K562 (cell line): ENCODE data around the gene PARP15. TPM values are rescaled to one million over a fixed set of nuclear protein-coding genes. Genes with fewer than 3 reads are reported as not detected.

Experiments
- ATAC-seq: fragments of 200-7000 bp; cut with Tn5 transposase; 3 replicates; pipeline ENCODE4 v1.9.1; 2020; ENCODE audit warnings: moderate library complexity
- BruUV-seq: library from RNA; stranded (reverse); fragments of 400-500 nt; replicated peaks from 2 replicates; lab custom pipeline; 2021; lab: Mats Ljungman, UMichigan
- CTCF ChIA-PET: fragments of 300-600 bp; formaldehyde crosslinking; extraction: SDS; loops from one replicate; lab custom pipeline; 2021; ENCODE audit warnings: low intra/inter-chr PET ratio; lab: Yijun Ruan, JAX
- POLR2A ChIA-PET: fragments of 300-600, 350-650 bp; sonication (Branson Sonifier 250); formaldehyde crosslinking; extraction: SDS; loops from one replicate; lab custom pipeline; 2021; ENCODE audit warnings: antibody characterized with exemption, inconsistent platforms; lab: Yijun Ruan, JAX
- DNase-seq, 4 experiments: peaks; one replicate each; pipeline versions ENCODE4 v3.0.0 to v3.0.0-alpha.2; 2011 to 2018; ENCODE audit warnings: low spot score in 3 of 4, mixed read lengths in 3 of 4; ENCODE audit errors: extremely low read depth in 1 of 4
- FAIRE-seq: peaks from 2 replicates; lab custom pipeline; 2011; peaks lifted over from hg19 to GRCh38; lab: Jason Lieb, UNC
- H2AFZ ChIP-seq: 2 replicates; pipeline ENCODE4 v1.6.0; 2011; ENCODE audit warnings: low read depth, low read length, control low read depth, inconsistent platforms
- H3K27ac ChIP-seq: fragments of 200-600 bp; 3 replicates; pipeline ENCODE4 v1.8.0; 2011; ENCODE audit warnings: low read depth, mild to moderate bottlenecking, control low read depth, inconsistent platforms, low read length, moderate library complexity, mixed read lengths; ENCODE audit errors: extremely low read depth
- H3K27me3 ChIP-seq, 2 experiments: fragments of 300-600 bp in 1 of 2; 2 replicates in 1 of 2; 3 replicates in 1 of 2; pipeline versions ENCODE4 v1.6.0 to v1.8.0; 2011; ENCODE audit warnings: inconsistent platforms in 2 of 2, low read length in 2 of 2, mild to moderate bottlenecking in 1 of 2, mixed read lengths in 1 of 2, moderate library complexity in 1 of 2; ENCODE audit not compliant: control insufficient read depth in 2 of 2, insufficient read depth in 2 of 2
- H3K36me3 ChIP-seq: fragments of 300-600 bp; 3 replicates; pipeline ENCODE4 v1.8.0; 2011; ENCODE audit warnings: mild to moderate bottlenecking, low read length, inconsistent platforms; ENCODE audit not compliant: control insufficient read depth, insufficient read depth
- H3K4me1 ChIP-seq, 2 experiments: fragments of 200-600 bp in 1 of 2; replicated peaks in 1 of 2; 2 replicates in 1 of 2; 3 replicates in 1 of 2; pipeline versions ENCODE4 v1.5.1 to v1.8.0; 2011; ENCODE audit warnings: inconsistent platforms in 2 of 2, low read length in 2 of 2, mild to moderate bottlenecking in 1 of 2, mixed read lengths in 1 of 2, moderate library complexity in 1 of 2; ENCODE audit not compliant: control insufficient read depth in 2 of 2, insufficient read depth in 2 of 2
- H3K4me2 ChIP-seq: 2 replicates; pipeline ENCODE4 v1.6.1; 2011; ENCODE audit warnings: low read length, control low read depth, inconsistent platforms, mixed read lengths; ENCODE audit not compliant: insufficient read depth
- H3K4me3 ChIP-seq: fragments of 200-600 bp; sonication (generic), shearing (Covaris generic); 2 replicates; pipeline ENCODE4 v1.5.1; 2016; ENCODE audit warnings: control low read depth, inconsistent platforms
- H3K79me2 ChIP-seq: fragments of 200-600 bp; 3 replicates; pipeline ENCODE4 v1.8.0; 2011; ENCODE audit warnings: low read length, inconsistent platforms; ENCODE audit not compliant: control insufficient read depth, insufficient read depth
- H3K9ac ChIP-seq, 2 experiments: 2 replicates each; pipeline versions ENCODE4 v1.6.0 to v1.6.1; 2011; ENCODE audit warnings: low read depth in 2 of 2, low read length in 2 of 2, control low read depth in 1 of 2, inconsistent platforms in 1 of 2, mild to moderate bottlenecking in 1 of 2, mixed read lengths in 1 of 2; ENCODE audit not compliant: insufficient read depth in 1 of 2
- H3K9me1 ChIP-seq: one replicate; pipeline ENCODE4 v1.6.0; 2011; ENCODE audit warnings: inconsistent platforms, mild to moderate bottlenecking, low read length, moderate library complexity; ENCODE audit not compliant: control insufficient read depth, insufficient read depth
- H3K9me3 ChIP-seq: replicated peaks from 2 replicates; pipeline ENCODE4 v1.5.1; 2011; ENCODE audit warnings: low read depth, low read length, inconsistent platforms; ENCODE audit not compliant: control insufficient read depth, insufficient read depth
- H4K20me1 ChIP-seq: replicated peaks from 2 replicates; pipeline ENCODE4 v1.6.1; 2011; ENCODE audit warnings: low read length, inconsistent platforms, mixed read lengths; ENCODE audit not compliant: control insufficient read depth, insufficient read depth
- C11orf30 ChIP-seq: fragments of 450-650 bp; IDR thresholded peaks from 2 replicates; pipeline ENCODE4 v1.6.1; 2016; ENCODE audit warnings: low read depth, mild to moderate bottlenecking
- CBFB ChIP-seq: sonication (generic); formaldehyde crosslinking; IDR thresholded peaks from 2 replicates; pipeline ENCODE4 v1.4.0; 2020; ENCODE audit warnings: mild to moderate bottlenecking, missing genetic modification reagents
- E2F6 ChIP-seq, 2 experiments: IDR thresholded peaks; 2 replicates each; pipeline ENCODE4 v1.6.1; 2011; ENCODE audit warnings: borderline replicate concordance in 1 of 2, control low read depth in 1 of 2, low read depth in 1 of 2, low read length in 1 of 2, mild to moderate bottlenecking in 1 of 2, mixed read lengths in 1 of 2, moderate library complexity in 1 of 2; ENCODE audit not compliant: insufficient read depth in 1 of 2, insufficient read length in 1 of 2, poor library complexity in 1 of 2, severe bottlenecking in 1 of 2; ENCODE audit errors: extremely low read depth in 1 of 2
- NBN ChIP-seq: fragments of 450-650 bp; IDR thresholded peaks from 2 replicates; pipeline ENCODE4 v1.6.1; 2016; ENCODE audit warnings: low read depth, mild to moderate bottlenecking
- NONO ChIP-seq, 2 experiments: fragments of 200-400 bp in 1 of 2; fragments of 450-650 bp in 1 of 2; formaldehyde crosslinking in 1 of 2; IDR thresholded peaks; 2 replicates each; pipeline ENCODE4 v1.6.1; 2017; ENCODE audit warnings: low read depth in 2 of 2, mild to moderate bottlenecking in 2 of 2, moderate library complexity in 2 of 2, low read length in 1 of 2
- ZNF23 ChIP-seq: fragments of 250-450 bp; sonication (Bioruptor Pico); IDR thresholded peaks from 2 replicates; pipeline ENCODE4 v1.4.0; 2020; ENCODE audit warnings: mild to moderate bottlenecking
- ZNF507 ChIP-seq: conservative IDR thresholded peaks from 2 replicates; pipeline ENCODE4 v1.6.1; 2017; ENCODE audit warnings: missing genetic modification characterization, missing compliant biosample characterization
- WGBS: fragments of 100-300 bp; shearing (Covaris generic); methylation state at CpG from one replicate; pipeline ENCODE4 v1.1.6; 2016; ENCODE audit warnings: low coverage, mixed read lengths; ENCODE audit not compliant: insufficient coverage; ENCODE audit errors: missing lambda C conversion rate; 5-methylcytosine and 5-hydroxymethylcytosine counted together
- in situ Hi-C: fragments of 300-500 bp; cut with MboI; formaldehyde crosslinking; loops from 4 replicates; pipeline ENCODE4 v1.15.0; 2018; ENCODE audit warnings: inconsistent platforms, mixed read lengths
- intact Hi-C: fragments of 100-400 bp; cut with micrococcal nuclease; formaldehyde crosslinking; loops from 2 replicates; pipeline ENCODE4 v1.14.2; 2022
- polyA plus RNA-seq, 8 experiments: library from polyadenylated mRNA; depleted of rRNA in 4 of 8; stranded (reverse) in 5 of 8; unstranded in 3 of 8; fragments of >200 nt; fragmentation: Nextera tagmentation in 2 of 8; fragmentation: Illumina TruSeq in 1 of 8; extraction: Ambion mirVana in 2 of 8; extraction: Trizol in 1 of 8; gene quantifications; 2 replicates each; pipeline versions ENCODE4 v1.2.1 to v1.2.3, GENCODE V29; 2011 to 2014; ENCODE audit warnings: inconsistent platforms in 1 of 8, missing spikeins in 1 of 8
- total RNA-seq, 7 experiments: library from RNA; depleted of rRNA in 6 of 7; stranded (reverse); fragments of >200 nt in 6 of 7; fragmentation: Illumina TruSeq in 2 of 7; extraction: Trizol in 2 of 7; gene quantifications; 2 replicates each; pipeline versions ENCODE4 v1.2.1 to v1.2.3, GENCODE V29; 2011 to 2021; ENCODE audit warnings: low replicate concordance in 1 of 7

The PARP15 gene
- total and polyA plus RNA-seq, 9 of the 15 experiments (the other 6 are each of a cell fraction or from before 2014, with no cell fraction given), result 0.05 to 0.40 (median 0.13) TPM

- Histone ChIP-seq H3K79me2 (no peaks in the 10 kb centered on the region; the same call in 2 of the 3 replicates), H3K4me2 (no peak overlapping the region), H3K36me3 (peaks cover 21% of the 10 kb centered on the region; the same call in 2 of the 3 replicates), H3K9ac (no peak overlapping the region), H3K9me3 (no peaks in the 10 kb centered on the region), H2AFZ (no peak overlapping the region), H3K27me3 (no peaks in the 10 kb centered on the region), H3K4me1 (no peaks in the 10 kb centered on the region), H4K20me1 (no peaks in the 10 kb centered on the region), H3K27ac (no peak overlapping the region), H3K9me1 (no peaks in the 10 kb centered on the region), H3K4me3 (no peak overlapping the region)
- FAIRE-seq, result no peak
- ChIA-PET CTCF (no interaction called here), POLR2A (interaction anchor here (0.9 to 1.1 kb wide), 2 partner anchors 8 to 25 kb away, joined by 3 read pairs; no protein-coding TSS in a partner anchor)
- intact Hi-C loops, result no loop called here
- WGBS, result 76% methylated on average over 2 of the region's 2 CpGs
- in situ Hi-C loops, result loop anchor here (10.0 kb wide), 1 partner anchor 292 kb away; no protein-coding TSS in a partner anchor
- ATAC-seq, result no peak
- DNase-seq, result no peak
- TF ChIP-seq C11orf30 (no peak), NONO (IDR thresholded peaks at IDR 0.05; ENCODE audit: low read depth in 2 of 2, low read length in 1 of 2) (no peak), ZNF507 (tag) (no peak), ZNF23 (no peak), CBFB (CRISPR knock-in tag) (no peak), E2F6 (IDR thresholded peaks at IDR 0.05; ENCODE audit: borderline replicate concordance in 1 of 2, extremely low read depth in 1 of 2, insufficient read depth in 1 of 2, insufficient read length in 1 of 2, low read depth in 1 of 2, low read length in 1 of 2, poor library complexity in 1 of 2, severe bottlenecking in 1 of 2) (no peak), NBN (no peak)
- BruUV-seq, result no TSS peak
These were observed 109.8 kb downstream of the PARP15 start for GRCh38 chr3:122687298-122687697.

Other genes with a start within 250 kb of the PARP15 start
Only the 7 nearest of the 9 such genes appear.
- gene MIX23, start 194.4 kb upstream of the PARP15 start, total RNA-seq (2014; rRNA removed), result 69.2 and 103 TPM in 2 replicates
- gene MIX23, start 194.4 kb upstream of the PARP15 start, total RNA-seq (2014; rRNA removed; fragmentation: Illumina TruSeq; extraction: Trizol), result 106 and 124 TPM in 2 replicates
- gene MIX23, start 194.4 kb upstream of the PARP15 start, total RNA-seq (2015; rRNA removed; fragmentation: Illumina TruSeq; extraction: Trizol), result 122 and 143 TPM in 2 replicates
- 46.6 and 81.3 TPM in 2 replicates for gene MIX23, start 194.4 kb upstream of the PARP15 start, total RNA-seq (2021)
- gene MIX23, start 194.4 kb upstream of the PARP15 start, polyA plus RNA-seq (2011; rRNA removed), result 27.8 and 45.5 TPM in 2 replicates
- 162 and 185 TPM in 2 replicates for gene MIX23, start 194.4 kb upstream of the PARP15 start, polyA plus RNA-seq (2014; fragmentation: Illumina TruSeq; extraction: Trizol)
- gene MIX23, start 194.4 kb upstream of the PARP15 start, polyA plus RNA-seq (2014; fragmentation: Nextera tagmentation; extraction: Ambion mirVana), result 100 to 1,000 TPM; 102 to 125 TPM
- gene MIX23, start 194.4 kb upstream of the PARP15 start, polyA plus RNA-seq (2014; rRNA removed), result 130 and 134 TPM in 2 replicates
- 37.5 and 62.6 TPM in 2 replicates for gene FAM162A, start 193.5 kb upstream of the PARP15 start, total RNA-seq (2014; rRNA removed)
- gene FAM162A, start 193.5 kb upstream of the PARP15 start, total RNA-seq (2014; rRNA removed; fragmentation: Illumina TruSeq; extraction: Trizol), result 103 TPM in 2 replicates
- gene FAM162A, start 193.5 kb upstream of the PARP15 start, total RNA-seq (2015; rRNA removed; fragmentation: Illumina TruSeq; extraction: Trizol), result 76.5 and 77.6 TPM in 2 replicates
- gene FAM162A, start 193.5 kb upstream of the PARP15 start, total RNA-seq (2021), result 64.9 and 77.7 TPM in 2 replicates
- 171 and 191 TPM in 2 replicates for gene FAM162A, start 193.5 kb upstream of the PARP15 start, polyA plus RNA-seq (2011; rRNA removed)
- 101 TPM in 2 replicates for gene FAM162A, start 193.5 kb upstream of the PARP15 start, polyA plus RNA-seq (2014; fragmentation: Illumina TruSeq; extraction: Trizol)
- gene FAM162A, start 193.5 kb upstream of the PARP15 start, polyA plus RNA-seq (2014; fragmentation: Nextera tagmentation; extraction: Ambion mirVana), result 100 to 1,000 TPM; 208 to 211 TPM
- gene FAM162A, start 193.5 kb upstream of the PARP15 start, polyA plus RNA-seq (2014; rRNA removed), result 89.4 and 106 TPM in 2 replicates
- 2.3 and 2.8 TPM in 2 replicates for gene WDR5B, start 161.6 kb upstream of the PARP15 start, total RNA-seq (2014; rRNA removed)
- gene WDR5B, start 161.6 kb upstream of the PARP15 start, total RNA-seq (2014; rRNA removed; fragmentation: Illumina TruSeq; extraction: Trizol), result 4.4 and 4.6 TPM in 2 replicates
- 4.1 and 4.2 TPM in 2 replicates for gene WDR5B, start 161.6 kb upstream of the PARP15 start, total RNA-seq (2015; rRNA removed; fragmentation: Illumina TruSeq; extraction: Trizol)
- 3.0 and 3.1 TPM in 2 replicates for gene WDR5B, start 161.6 kb upstream of the PARP15 start, total RNA-seq (2021)
- 9.0 and 10.1 TPM in 2 replicates for gene WDR5B, start 161.6 kb upstream of the PARP15 start, polyA plus RNA-seq (2011; rRNA removed)
- gene WDR5B, start 161.6 kb upstream of the PARP15 start, polyA plus RNA-seq (2014; fragmentation: Illumina TruSeq; extraction: Trizol), result 2.9 and 3.5 TPM in 2 replicates
- 1 to 10 TPM; 3.9 to 4.4 TPM for gene WDR5B, start 161.6 kb upstream of the PARP15 start, polyA plus RNA-seq (2014; fragmentation: Nextera tagmentation; extraction: Ambion mirVana)
- gene WDR5B, start 161.6 kb upstream of the PARP15 start, polyA plus RNA-seq (2014; rRNA removed), result 4.8 and 5.0 TPM in 2 replicates
- gene KPNA1, start 62.7 kb upstream of the PARP15 start, total RNA-seq (2014; rRNA removed), result 21.9 and 27.5 TPM in 2 replicates
- gene KPNA1, start 62.7 kb upstream of the PARP15 start, total RNA-seq (2014; rRNA removed; fragmentation: Illumina TruSeq; extraction: Trizol), result 40.9 and 47.3 TPM in 2 replicates
- 26.7 and 33.5 TPM in 2 replicates for gene KPNA1, start 62.7 kb upstream of the PARP15 start, total RNA-seq (2015; rRNA removed; fragmentation: Illumina TruSeq; extraction: Trizol)
- 51.4 and 53.8 TPM in 2 replicates for gene KPNA1, start 62.7 kb upstream of the PARP15 start, total RNA-seq (2021)
- gene KPNA1, start 62.7 kb upstream of the PARP15 start, polyA plus RNA-seq (2011; rRNA removed), result 33.1 and 44.1 TPM in 2 replicates
- 47.0 and 51.9 TPM in 2 replicates for gene KPNA1, start 62.7 kb upstream of the PARP15 start, polyA plus RNA-seq (2014; fragmentation: Illumina TruSeq; extraction: Trizol)
- gene KPNA1, start 62.7 kb upstream of the PARP15 start, polyA plus RNA-seq (2014; fragmentation: Nextera tagmentation; extraction: Ambion mirVana), result 10 to 100 TPM in 1 of 2 experiments, 1 to 10 TPM in 1; 9.3 to 11.7 TPM
- gene KPNA1, start 62.7 kb upstream of the PARP15 start, polyA plus RNA-seq (2014; rRNA removed), result 23.9 and 24.3 TPM in 2 replicates
- 2.7 and 2.8 TPM in 2 replicates for gene PARP9, start 13.3 kb upstream of the PARP15 start, total RNA-seq (2014; rRNA removed)
- gene PARP9, start 13.3 kb upstream of the PARP15 start, total RNA-seq (2014; rRNA removed; fragmentation: Illumina TruSeq; extraction: Trizol), result 3.1 and 3.9 TPM in 2 replicates
- 3.8 TPM in 2 replicates for gene PARP9, start 13.3 kb upstream of the PARP15 start, total RNA-seq (2015; rRNA removed; fragmentation: Illumina TruSeq; extraction: Trizol)
- gene PARP9, start 13.3 kb upstream of the PARP15 start, total RNA-seq (2021), result 3.1 and 3.4 TPM in 2 replicates
- gene PARP9, start 13.3 kb upstream of the PARP15 start, polyA plus RNA-seq (2011; rRNA removed), result 1.5 and 3.9 TPM in 2 replicates
- 4.4 and 4.8 TPM in 2 replicates for gene PARP9, start 13.3 kb upstream of the PARP15 start, polyA plus RNA-seq (2014; fragmentation: Illumina TruSeq; extraction: Trizol)
- 1 to 10 TPM; 2.1 to 3.2 TPM for gene PARP9, start 13.3 kb upstream of the PARP15 start, polyA plus RNA-seq (2014; fragmentation: Nextera tagmentation; extraction: Ambion mirVana)
- 3.5 and 3.8 TPM in 2 replicates for gene PARP9, start 13.3 kb upstream of the PARP15 start, polyA plus RNA-seq (2014; rRNA removed)
- gene DTX3L, start 13.3 kb upstream of the PARP15 start, total RNA-seq (2014; rRNA removed), result 3.0 and 4.1 TPM in 2 replicates
- gene DTX3L, start 13.3 kb upstream of the PARP15 start, total RNA-seq (2014; rRNA removed; fragmentation: Illumina TruSeq; extraction: Trizol), result 6.0 and 7.0 TPM in 2 replicates
- gene DTX3L, start 13.3 kb upstream of the PARP15 start, total RNA-seq (2015; rRNA removed; fragmentation: Illumina TruSeq; extraction: Trizol), result 6.0 and 6.5 TPM in 2 replicates
- gene DTX3L, start 13.3 kb upstream of the PARP15 start, total RNA-seq (2021), result 6.2 and 6.6 TPM in 2 replicates
- 1.0 and 2.3 TPM in 2 replicates for gene DTX3L, start 13.3 kb upstream of the PARP15 start, polyA plus RNA-seq (2011; rRNA removed)
- gene DTX3L, start 13.3 kb upstream of the PARP15 start, polyA plus RNA-seq (2014; fragmentation: Illumina TruSeq; extraction: Trizol), result 4.9 and 6.0 TPM in 2 replicates
- gene DTX3L, start 13.3 kb upstream of the PARP15 start, polyA plus RNA-seq (2014; fragmentation: Nextera tagmentation; extraction: Ambion mirVana), result 1 to 10 TPM; 2.3 to 2.5 TPM
- 3.0 and 3.4 TPM in 2 replicates for gene DTX3L, start 13.3 kb upstream of the PARP15 start, polyA plus RNA-seq (2014; rRNA removed)
- 9.0 and 9.5 TPM in 2 replicates for gene PARP14, start 103.2 kb downstream of the PARP15 start, total RNA-seq (2014; rRNA removed)
- 13.1 and 13.7 TPM in 2 replicates for gene PARP14, start 103.2 kb downstream of the PARP15 start, total RNA-seq (2014; rRNA removed; fragmentation: Illumina TruSeq; extraction: Trizol)
- gene PARP14, start 103.2 kb downstream of the PARP15 start, total RNA-seq (2015; rRNA removed; fragmentation: Illumina TruSeq; extraction: Trizol), result 11.8 and 14.4 TPM in 2 replicates
- 9.7 and 11.9 TPM in 2 replicates for gene PARP14, start 103.2 kb downstream of the PARP15 start, total RNA-seq (2021)
- 6.7 and 12.8 TPM in 2 replicates for gene PARP14, start 103.2 kb downstream of the PARP15 start, polyA plus RNA-seq (2011; rRNA removed)
- gene PARP14, start 103.2 kb downstream of the PARP15 start, polyA plus RNA-seq (2014; fragmentation: Illumina TruSeq; extraction: Trizol), result 6.9 and 8.6 TPM in 2 replicates
- gene PARP14, start 103.2 kb downstream of the PARP15 start, polyA plus RNA-seq (2014; fragmentation: Nextera tagmentation; extraction: Ambion mirVana), result 1 to 10 TPM; 3.1 to 6.2 TPM
- gene PARP14, start 103.2 kb downstream of the PARP15 start, polyA plus RNA-seq (2014; rRNA removed), result 7.7 and 9.2 TPM in 2 replicates